GM12891 (cell line): ENCODE data around the gene GPRC5B.
A peak's percentile ranks its signal among the peaks of the same experiment; 100 is the strongest.

ENCODE experiments used
- DNase-seq: peaks from one replicate; pipeline ENCODE4 v3.0.0; 2011; ENCODE audit warnings: low spot score; ENCODE audit not compliant: insufficient read length
- FAIRE-seq: peaks from 2 replicates; lab custom pipeline; 2011; peaks lifted over from hg19 to GRCh38; lab: Jason Lieb, UNC
- PAX5 ChIP-seq: IDR thresholded peaks from 2 replicates; pipeline ENCODE4 v1.6.1; 2011; ENCODE audit warnings: low read length, moderate library complexity, mild to moderate bottlenecking; ENCODE audit not compliant: insufficient read depth, severe bottlenecking
- POLR2A ChIP-seq: IDR thresholded peaks from 2 replicates; pipeline ENCODE4 v1.6.1; 2011; ENCODE audit warnings: low read depth, low read length, control low read depth
- POLR2AphosphoS5 ChIP-seq: IDR thresholded peaks from 2 replicates; pipeline ENCODE4 v1.6.1; 2011; ENCODE audit warnings: low read depth, low read length, control low read depth
- POU2F2 ChIP-seq: IDR thresholded peaks from 2 replicates; pipeline ENCODE4 v1.6.1; 2011; ENCODE audit warnings: low read depth, mild to moderate bottlenecking, control low read depth, low read length, moderate library complexity
- SPI1 ChIP-seq: IDR thresholded peaks from 2 replicates; pipeline ENCODE4 v1.6.1; 2011; ENCODE audit warnings: low read depth, low read length, control low read depth
- TAF1 ChIP-seq: IDR thresholded peaks from 2 replicates; pipeline ENCODE4 v1.6.1; 2011; ENCODE audit warnings: low read depth, low read length, control low read depth

Gene GPRC5B

DNA sequence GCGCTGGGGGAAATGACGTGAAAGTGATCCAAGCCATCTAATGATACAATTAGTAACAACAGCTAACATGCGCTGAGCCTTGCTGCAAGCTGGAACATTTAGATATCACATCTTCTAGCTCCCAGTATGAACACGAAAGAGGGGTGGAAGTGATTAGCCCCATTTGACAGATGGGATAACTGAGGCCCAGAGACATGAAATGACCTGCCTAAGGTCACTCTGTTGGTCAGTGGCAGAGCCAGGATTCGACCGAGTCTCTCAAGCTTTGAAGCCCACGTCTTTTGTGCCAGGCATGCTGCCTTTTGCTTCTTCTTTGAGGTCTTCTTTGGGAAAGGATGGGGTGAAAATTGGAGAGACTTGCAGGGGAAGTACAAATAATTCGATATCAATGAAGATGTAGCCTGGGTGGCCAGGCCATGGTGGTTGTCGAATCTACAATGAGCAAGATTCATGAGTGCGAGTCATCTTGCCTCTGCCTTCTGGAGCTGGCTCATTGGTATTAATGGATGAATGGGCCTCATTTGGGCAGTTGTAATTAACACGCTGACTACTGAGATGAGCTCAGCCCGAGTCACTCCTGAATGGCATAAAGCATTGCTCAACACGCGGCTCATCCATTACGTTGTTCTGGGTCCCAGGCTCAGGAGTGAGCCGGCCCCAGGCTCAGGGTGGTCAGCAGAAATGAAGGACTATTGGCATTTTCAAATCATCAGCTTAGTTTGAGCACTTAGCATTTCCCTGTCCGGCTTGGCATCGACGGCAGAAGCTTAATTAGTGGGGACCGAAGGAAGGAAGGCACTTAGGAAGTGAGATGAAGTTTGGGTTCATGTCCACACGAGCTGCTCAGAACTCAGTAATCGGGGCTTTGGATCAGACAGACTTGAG, 28.0 kb upstream of the GPRC5B start:
- no peak for FAIRE-seq
- no peak for TF ChIP-seq POLR2AphosphoS5
- no peak for TF ChIP-seq PAX5
- no peak for TF ChIP-seq SPI1
- TF ChIP-seq POU2F2: no peak
- TF ChIP-seq TAF1: no peak
- no peak for TF ChIP-seq POLR2A
- DNase-seq: no peak

GRCh38 chr16:19911747-19912454, 27.3 kb upstream of the GPRC5B start:
- DNase-seq (no peak), FAIRE-seq (no peak)
- TF ChIP-seq POLR2A (no peak), PAX5 (no peak), POU2F2 (no peak), SPI1 (no peak), POLR2AphosphoS5 (no peak), TAF1 (no peak)

DNA sequence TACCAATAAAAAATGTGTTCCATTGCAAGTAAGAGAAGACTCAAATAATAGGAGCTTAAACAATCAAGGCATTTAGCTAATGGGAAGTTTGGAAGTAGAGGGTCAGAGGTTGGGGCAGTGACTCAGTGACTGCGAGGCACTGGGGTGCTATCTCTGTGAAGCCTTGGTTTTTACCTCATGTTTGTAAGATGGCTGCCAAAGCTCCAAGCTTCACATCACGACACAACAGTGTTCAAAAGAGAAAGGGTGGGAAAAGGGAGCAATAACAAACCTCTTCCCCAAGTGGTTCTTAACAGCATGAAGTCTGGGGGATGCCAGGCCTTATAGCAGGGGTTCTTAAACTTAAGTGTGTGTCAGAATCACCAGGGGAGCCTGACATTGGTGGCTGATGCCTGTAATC, 26.6 kb upstream of the GPRC5B start:
- FAIRE-seq: no peak
- TF ChIP-seq PAX5 (no peak), SPI1 (no peak), POLR2AphosphoS5 (no peak), POU2F2 (no peak), POLR2A (no peak), TAF1 (no peak)
- no peak for DNase-seq

- FAIRE-seq (no peak), DNase-seq (no peak)
These were observed 25.2 kb upstream of the GPRC5B start for GRCh38 chr16:19909750-19910322.

DNA sequence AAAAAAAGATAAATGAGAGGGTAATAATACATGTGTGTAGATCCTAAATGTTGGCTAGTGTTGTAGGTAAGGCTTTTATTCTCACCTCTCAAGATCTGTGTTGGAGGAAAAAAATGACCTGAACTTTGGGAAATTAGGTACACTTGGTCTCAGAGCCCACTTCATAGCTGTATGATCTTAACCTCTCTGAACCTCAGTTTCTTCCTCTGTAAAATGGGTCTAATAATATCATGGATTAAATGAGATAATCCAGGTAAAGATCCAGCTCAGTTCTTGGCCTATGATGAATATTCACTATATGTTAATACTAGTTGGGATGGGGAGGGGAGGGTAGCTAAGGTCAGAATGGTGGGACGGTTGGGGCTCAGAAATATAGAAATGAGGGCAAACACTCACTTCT, 24.3 kb upstream of the GPRC5B start:
- DNase-seq: no peak
- TF ChIP-seq POLR2A: no peak
- TF ChIP-seq POU2F2: no peak
- no peak for FAIRE-seq

More at GRCh38 chr16:19909750-19910322, 25.2 kb upstream of the GPRC5B start:
- TF ChIP-seq POLR2A: no peak
- TF ChIP-seq SPI1: no peak
- TF ChIP-seq POU2F2: no peak
- TF ChIP-seq TAF1: no peak
- TF ChIP-seq PAX5: no peak
- TF ChIP-seq POLR2AphosphoS5: no peak

GRCh38 chr16:19907161-19907992, 22.7 kb upstream of the GPRC5B start:
- FAIRE-seq (peak; percentile 83), DNase-seq (peak; percentile 50)
- TF ChIP-seq SPI1: no peak
- no peak for TF ChIP-seq POLR2A
- TF ChIP-seq TAF1: no peak
- no peak for TF ChIP-seq POLR2AphosphoS5
- no peak for TF ChIP-seq POU2F2
- no peak for TF ChIP-seq PAX5

DNA sequence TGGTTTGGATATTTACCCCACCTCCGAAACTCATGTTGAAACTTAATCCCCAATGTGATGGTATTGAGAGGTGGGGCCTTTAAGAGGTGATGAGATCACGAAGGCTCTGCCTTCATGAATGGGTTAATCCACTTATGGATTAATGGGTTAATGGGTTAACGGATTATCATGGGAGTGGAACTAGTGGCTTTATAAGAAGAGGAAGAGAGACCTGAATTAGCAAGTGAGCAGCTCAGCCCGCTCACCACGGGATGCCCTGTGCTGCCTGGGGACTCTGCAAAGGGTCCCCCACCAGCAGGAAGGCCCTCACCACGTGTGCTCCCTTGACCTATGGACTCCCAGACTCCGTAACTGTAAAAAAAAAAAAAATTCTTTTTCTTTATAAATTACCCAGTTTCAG, 16.5 kb upstream of the GPRC5B start:
- FAIRE-seq (no peak), DNase-seq (no peak)
- no peak for TF ChIP-seq POLR2AphosphoS5
- TF ChIP-seq PAX5: no peak
- TF ChIP-seq TAF1: no peak
- no peak for TF ChIP-seq POU2F2
- no peak for TF ChIP-seq POLR2A
- TF ChIP-seq SPI1: no peak

DNA sequence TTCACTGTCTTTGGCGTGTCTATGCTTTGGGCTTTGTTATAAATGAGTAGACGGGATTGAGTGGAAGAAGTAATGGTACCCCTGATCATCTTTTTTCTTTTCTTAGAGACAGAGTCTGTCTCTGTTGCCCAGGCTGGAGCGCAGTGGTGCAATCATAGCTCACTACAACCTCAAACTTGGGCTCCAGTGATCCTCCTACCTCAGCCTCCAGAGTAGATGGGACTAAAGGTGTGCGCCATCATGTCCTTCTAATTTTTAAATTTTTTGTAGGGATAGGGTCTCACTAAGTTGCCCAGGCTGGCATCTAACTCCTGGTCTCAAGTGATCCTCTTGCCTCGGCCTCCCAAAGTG, 14.9 kb upstream of the GPRC5B start:
- TF ChIP-seq POU2F2 (no peak), POLR2AphosphoS5 (no peak), PAX5 (no peak), TAF1 (no peak), POLR2A (no peak), SPI1 (no peak)
- no peak for DNase-seq
- no peak for FAIRE-seq

GRCh38 chr16:19898924-19899604, 14.4 kb upstream of the GPRC5B start:
- DNase-seq (peak; percentile 49), FAIRE-seq (peak; percentile 81)

More at GRCh38 chr16:19898924-19899604, 14.4 kb upstream of the GPRC5B start:
- TF ChIP-seq POLR2AphosphoS5 (no peak), POU2F2 (no peak), SPI1 (no peak), PAX5 (no peak), POLR2A (no peak), TAF1 (no peak)
